GM19452 (cell line): ENCODE results near the gene KRTAP23-1.

Experiments used
- ATAC-seq: cut with Tn5 transposase; IDR thresholded peaks from one replicate; pipeline ENCODE4 v1.9.1; 2021; ENCODE audit not compliant: unreplicated experiment

The KRTAP23-1 gene

DNA sequence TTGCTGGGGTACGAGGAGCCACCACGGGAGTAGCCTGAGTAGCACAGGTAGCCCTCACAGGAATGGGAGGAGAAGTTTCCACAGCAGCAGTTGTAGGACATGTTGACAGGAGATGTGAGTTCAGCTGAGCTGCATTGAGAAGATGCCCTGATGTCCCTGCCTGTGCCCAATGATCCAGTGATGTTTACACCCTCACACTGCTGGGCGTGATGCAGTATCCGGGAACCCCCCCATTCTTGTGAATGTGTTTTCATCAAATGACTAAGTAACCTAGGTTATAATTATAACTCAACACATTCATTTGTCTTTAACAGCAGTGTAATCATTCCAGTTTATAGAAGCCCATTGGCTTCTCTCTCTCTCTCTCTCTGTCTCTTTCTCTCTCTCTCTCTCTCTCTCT is at the start of gene KRTAP23-1:
TSS of gene KRTAP23-1 (minus strand) at position 101 of the 400 bp plus-strand sequence. CDS start at position 101, 0 bp downstream.
- no peak for ATAC-seq

- no peak for ATAC-seq
Observed at GRCh38 chr21:30395731-30396130, 47.3 kb upstream of the KRTAP23-1 start, which contains the start of gene KRTAP13-1. TSS of gene KRTAP13-1 (plus strand) at chr21:30396031. CDS start at chr21:30396087, 56 bp downstream.

DNA sequence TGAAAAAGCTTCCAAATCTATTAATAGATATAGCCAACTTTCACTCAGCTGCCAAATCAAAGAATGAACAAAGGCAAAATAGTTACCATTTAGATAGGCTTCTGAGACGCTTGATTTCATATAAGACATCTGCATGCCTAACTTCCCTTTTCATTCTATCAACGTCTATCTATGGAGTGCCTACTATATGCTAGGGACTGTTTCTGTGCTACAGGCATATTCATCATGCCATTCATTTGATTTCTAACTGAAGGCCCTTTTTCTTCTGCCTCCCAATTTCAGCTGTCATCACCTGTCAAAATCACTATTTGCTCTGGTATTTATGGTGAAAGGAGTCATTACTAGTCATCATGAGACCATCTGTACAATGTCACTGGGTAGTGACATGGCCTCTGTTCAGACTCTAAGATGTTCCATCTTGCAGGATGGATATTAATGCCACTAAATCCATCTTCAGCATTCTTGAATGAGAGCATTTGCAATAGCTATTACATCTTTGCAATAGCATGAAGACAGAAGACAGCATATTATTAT is 43.2 kb upstream of the KRTAP23-1 start:
- no peak for ATAC-seq

DNA sequence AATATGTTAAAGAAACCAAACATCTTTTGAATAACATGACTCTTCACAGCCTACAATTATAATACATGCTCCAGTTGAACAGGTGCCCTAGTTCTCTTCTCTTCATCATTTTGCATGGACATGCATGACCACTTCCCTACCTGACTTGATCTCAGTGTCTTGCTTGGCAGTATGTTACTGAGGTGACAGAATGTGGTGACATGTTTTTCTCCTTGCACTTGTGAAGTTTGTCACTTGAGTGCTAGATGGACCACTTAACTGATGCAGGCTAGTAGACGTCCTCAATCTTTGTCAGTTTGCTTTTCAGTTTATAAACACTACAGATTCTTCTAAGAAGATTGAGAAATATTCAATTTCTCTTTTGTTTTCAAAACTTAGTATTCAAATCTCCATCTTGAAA is 33.8 kb upstream of the KRTAP23-1 start:
- no peak for ATAC-seq

- no peak for ATAC-seq
Observed at GRCh38 chr21:30372139-30372770, 23.8 kb upstream of the KRTAP23-1 start, which contains the start of gene KRTAP13-2. TSS of gene KRTAP13-2 (minus strand) at chr21:30372271. CDS start at chr21:30372213, 58 bp downstream.

DNA sequence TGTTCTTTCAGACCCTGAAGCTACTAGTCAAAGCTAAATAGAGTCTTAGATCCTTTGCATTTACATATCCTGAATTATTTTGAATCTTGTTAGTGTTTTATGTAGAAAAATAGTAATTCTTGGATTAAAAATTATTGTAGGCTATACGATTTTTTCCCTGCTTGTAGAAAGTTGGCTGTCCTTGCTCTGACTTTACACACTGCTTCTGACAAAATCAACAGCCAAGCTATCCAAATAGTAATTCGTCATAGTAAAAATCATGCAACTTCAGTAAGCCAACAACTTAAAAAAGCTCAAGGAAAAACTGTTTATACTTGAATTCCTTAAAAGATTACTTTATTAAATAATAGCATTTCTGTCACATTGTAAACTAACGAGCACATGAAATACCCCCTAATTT is 7.5 kb upstream of the KRTAP23-1 start:
- ATAC-seq = no peak

- no peak for ATAC-seq
Observed at GRCh38 chr21:30354308-30355005, 6.1 kb upstream of the KRTAP23-1 start.

DNA sequence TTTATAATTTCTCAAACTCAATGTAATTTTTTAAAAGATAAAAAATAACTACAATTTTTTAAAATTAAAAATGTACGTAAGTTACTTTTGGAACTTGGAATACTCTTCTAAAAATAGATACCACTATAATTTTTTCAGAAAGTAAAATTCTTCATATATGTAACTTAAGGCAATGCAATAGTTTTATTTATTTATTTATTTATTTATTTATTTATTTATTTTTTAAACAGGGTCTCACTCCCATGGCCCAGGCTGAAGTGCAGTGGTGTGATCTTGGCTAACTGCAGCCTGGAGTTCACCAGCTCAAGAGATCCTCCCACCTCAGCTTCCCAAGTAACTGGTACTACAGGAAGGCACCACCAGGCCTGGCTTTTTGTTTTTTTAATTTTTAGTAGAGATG is 3.1 kb upstream of the KRTAP23-1 start:
- ATAC-seq = no peak

DNA sequence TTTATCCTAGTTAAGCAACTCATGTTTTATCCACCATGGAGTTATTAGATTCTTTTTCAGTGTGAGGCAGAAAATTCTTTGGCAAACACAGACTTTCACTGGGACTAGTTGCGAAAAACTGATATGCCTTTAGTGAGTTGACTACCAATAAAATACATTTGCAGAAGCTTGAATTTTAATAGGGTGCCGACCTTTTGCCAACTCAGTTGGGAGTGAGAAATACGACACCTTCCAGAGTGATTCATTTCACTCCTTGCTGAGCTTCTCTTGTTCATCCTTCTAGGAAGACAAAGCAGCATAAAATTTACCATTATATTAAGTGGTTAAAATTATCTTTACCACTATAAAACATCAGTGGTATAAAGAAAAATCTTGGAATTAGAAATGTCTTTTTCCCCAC is 1.2 kb upstream of the KRTAP23-1 start:
- no peak for ATAC-seq

- ATAC-seq = no peak
Observed at GRCh38 chr21:30345014-30345413, 3.4 kb downstream of the KRTAP23-1 start.

DNA sequence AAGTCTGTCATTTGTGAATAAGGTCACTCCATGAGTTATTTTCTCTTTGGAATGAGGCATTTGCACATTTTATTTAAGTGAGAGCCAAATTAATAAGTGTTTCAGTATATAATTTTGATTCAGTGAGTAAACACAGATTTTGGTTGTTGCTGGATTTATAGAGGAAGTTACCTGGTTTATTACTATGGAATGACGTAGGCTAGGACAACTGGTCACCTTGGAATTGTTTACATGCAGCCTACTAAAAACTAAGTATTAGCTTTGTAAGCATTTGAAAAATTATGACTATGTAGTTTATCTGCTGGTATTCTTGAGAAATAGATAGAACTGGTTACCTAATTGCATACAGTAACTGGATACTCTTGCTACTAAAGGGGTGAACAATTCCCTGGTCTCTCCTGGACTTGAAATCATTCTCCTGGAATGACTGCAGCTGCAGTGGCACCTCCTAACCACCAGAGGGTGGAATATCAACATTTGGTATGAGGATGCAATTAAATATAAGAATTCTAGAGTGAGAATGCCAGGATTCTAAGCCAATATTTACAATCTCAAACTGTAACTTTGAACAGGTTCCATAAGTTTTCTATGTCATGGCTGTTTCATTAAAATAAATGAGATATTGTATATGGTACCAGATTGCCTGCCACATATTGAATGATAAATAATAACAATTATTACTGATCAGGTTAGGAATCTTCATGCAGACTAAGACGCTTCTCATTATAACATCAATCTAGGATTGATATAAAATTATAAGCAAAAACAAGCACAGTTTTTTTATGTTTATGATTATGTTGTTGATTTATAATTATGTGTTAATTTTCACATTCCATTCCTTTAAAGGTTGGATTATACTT is 7.5 kb downstream of the KRTAP23-1 start:
- ATAC-seq = no peak

- ATAC-seq = no peak
Observed at GRCh38 chr21:30338717-30339116, 9.7 kb downstream of the KRTAP23-1 start.

DNA sequence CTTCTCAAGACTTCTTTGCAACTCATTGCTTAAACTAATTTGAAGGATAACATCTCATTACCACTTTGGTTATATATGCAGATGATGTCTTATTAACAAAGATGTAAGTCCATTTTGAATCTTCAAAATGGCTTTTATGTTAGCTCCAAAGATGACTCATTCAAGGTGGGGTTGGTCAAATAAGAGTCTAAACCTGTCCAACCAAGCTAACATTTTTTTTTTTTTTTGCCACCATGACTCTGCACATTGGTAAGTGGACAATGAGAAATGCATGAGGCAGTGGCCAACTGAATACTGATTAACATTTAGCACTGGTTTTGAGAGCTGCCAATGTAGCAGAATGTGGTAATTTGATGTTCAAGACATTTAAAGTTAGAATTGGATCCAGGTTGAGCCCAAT is 10.6 kb downstream of the KRTAP23-1 start:
- no peak for ATAC-seq

- no peak for ATAC-seq
Observed at GRCh38 chr21:30337276-30337744, 11.1 kb downstream of the KRTAP23-1 start, which contains the start of gene KRTAP27-1. TSS of gene KRTAP27-1 (minus strand) at chr21:30337694. CDS start at chr21:30337668, 26 bp downstream.

DNA sequence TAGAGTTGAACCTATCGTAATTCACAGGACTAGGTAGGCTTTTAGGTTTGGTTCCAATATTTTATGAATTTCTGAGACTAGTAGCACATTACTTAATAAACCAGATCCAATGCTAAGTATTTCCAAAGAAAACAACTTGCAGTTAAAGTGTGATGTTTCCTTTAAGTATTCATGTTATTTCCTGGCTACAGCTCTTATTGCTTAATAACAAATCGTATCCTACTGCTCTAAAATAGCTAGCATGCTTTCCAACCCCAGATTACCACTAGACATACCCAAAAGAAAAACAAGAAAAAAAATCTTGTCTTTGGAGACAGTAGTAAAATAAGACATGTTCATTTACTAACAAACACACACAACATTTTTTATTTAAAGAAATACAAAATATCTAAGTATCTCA is 11.8 kb downstream of the KRTAP23-1 start:
- ATAC-seq = no peak

GRCh38 chr21:30333736-30334135 is 14.7 kb downstream of the KRTAP23-1 start:
- no peak for ATAC-seq

- no peak for ATAC-seq
Observed at GRCh38 chr21:30332681-30333080, 15.7 kb downstream of the KRTAP23-1 start.

DNA sequence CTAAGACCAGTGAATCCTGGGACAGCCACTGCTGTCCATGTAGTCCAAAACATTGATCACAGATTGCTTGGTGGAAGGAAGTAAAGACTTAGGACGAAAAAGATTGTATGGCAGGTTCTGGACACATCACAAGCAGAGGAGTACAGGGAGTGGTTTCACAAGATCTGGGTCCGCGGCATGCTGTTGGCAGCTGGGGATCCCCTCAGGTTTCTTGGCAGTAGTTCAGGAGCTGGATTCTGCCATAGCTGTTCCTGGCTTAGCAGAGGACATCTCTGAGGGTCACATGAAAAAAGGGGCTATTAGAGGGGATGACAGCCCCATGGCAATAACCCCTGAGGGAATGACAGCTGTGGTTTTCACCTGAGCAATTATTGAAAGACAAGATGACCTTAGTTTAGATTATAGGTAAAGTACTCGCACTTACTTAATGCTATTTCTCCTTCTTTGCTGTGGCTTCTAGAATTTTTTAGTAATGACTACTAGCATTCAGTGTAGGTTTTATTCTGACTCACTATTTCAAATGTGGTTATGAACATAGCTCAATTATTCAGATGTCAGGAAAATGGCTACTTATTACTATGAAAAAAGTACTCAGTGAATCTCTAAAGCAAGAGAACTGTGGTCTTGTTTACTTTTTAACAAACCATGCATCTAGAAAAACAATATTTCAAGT is 19.1 kb downstream of the KRTAP23-1 start:
- ATAC-seq = no peak

DNA sequence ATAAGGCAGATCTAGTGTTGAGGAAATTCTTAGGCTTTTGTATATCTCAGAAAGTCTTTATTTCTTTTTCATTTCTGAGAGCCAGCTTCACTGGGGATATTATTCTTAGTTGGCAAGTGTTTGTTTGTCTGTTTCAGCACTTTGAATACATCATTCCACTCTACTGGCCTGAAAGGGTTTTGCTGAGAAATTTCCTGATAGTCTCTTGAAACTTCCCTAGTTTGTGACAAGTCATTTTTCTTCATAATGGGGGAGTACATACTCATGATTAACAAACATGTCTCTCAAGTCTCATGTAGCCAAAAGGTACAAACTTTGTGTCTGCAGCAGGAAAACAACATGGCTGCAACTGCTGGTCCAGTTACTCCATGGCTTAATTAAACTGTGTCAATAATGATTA is 22.0 kb downstream of the KRTAP23-1 start:
- ATAC-seq = no peak

DNA sequence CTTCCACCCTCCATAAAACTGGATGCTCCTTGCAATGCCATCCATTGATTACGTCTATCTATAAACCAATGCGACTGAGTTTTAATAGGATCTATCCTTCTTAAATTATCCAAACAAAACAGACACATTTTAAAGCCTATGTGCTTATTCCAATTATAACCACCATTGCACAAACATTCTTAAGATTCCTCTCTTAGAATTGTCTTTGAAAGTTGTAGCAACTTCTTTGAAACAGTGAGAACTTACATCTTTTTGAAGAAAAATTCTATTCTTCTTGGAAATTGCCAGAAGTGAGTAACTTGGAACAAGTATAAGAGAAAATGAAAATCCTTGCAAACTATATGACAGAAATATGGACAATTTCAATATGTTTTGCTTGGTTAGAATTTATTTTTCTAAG is 28.2 kb downstream of the KRTAP23-1 start, which contains the start of gene KRTAP26-1:
TSS of gene KRTAP26-1 (minus strand) at position 101 of the 400 bp plus-strand sequence. CDS start 280 bp downstream, outside the sequence.
- no peak for ATAC-seq
